Central memory CD4-positive, alpha-beta T cell (primary cell): Measurements from ENCODE around the gene PRKAG1.
A peak's percentile ranks its signal among the peaks of the same experiment; 100 is the strongest.

Experiments used
- DNase-seq: peaks from one replicate; pipeline ENCODE4 v3.0.0; 2022

The PRKAG1 gene

GRCh38 chr12:48980389-48980952, 38.1 kb downstream of the PRKAG1 start:
- DNase-seq, result no peak

- peak; percentile 57 for DNase-seq
Observed at GRCh38 chr12:48979602-48980388, 38.8 kb downstream of the PRKAG1 start.

- DNase-seq, result no peak
Observed at GRCh38 chr12:48978741-48979601, 39.6 kb downstream of the PRKAG1 start.

- DNase-seq, result no peak
Observed at GRCh38 chr12:48978291-48978740, 40.3 kb downstream of the PRKAG1 start, which contains the start of gene WNT1. WNT1 (plus strand) TSS chr12:48978322; CDS start chr12:48978651, 329 bp downstream.

- peak; percentile 76 for DNase-seq
Observed at GRCh38 chr12:48977290-48978281, 41.0 kb downstream of the PRKAG1 start.

- DNase-seq, result no peak
Observed at GRCh38 chr12:48973941-48974673, 44.5 kb downstream of the PRKAG1 start.

GRCh38 chr12:48973531-48973930, 45.0 kb downstream of the PRKAG1 start:
- no peak for DNase-seq

GRCh38 chr12:48972952-48973483, 45.6 kb downstream of the PRKAG1 start:
- no peak for DNase-seq

GRCh38 chr12:48972213-48972951, 46.2 kb downstream of the PRKAG1 start:
- no peak for DNase-seq

GRCh38 chr12:48970702-48971334, 47.8 kb downstream of the PRKAG1 start:
- DNase-seq, result no peak

GRCh38 chr12:48969833-48970701, 48.5 kb downstream of the PRKAG1 start:
- no peak for DNase-seq

GRCh38 chr12:48969160-48969771, 49.3 kb downstream of the PRKAG1 start:
- no peak for DNase-seq

GRCh38 chr12:48968467-48968866, 50.1 kb downstream of the PRKAG1 start:
- no peak for DNase-seq

GRCh38 chr12:48967991-48968390, 50.6 kb downstream of the PRKAG1 start:
- DNase-seq, result no peak

- no peak for DNase-seq
Observed at GRCh38 chr12:48966177-48966895, 52.2 kb downstream of the PRKAG1 start.

GRCh38 chr12:48965298-48965838, 53.2 kb downstream of the PRKAG1 start:
- DNase-seq, result no peak

GRCh38 chr12:48961801-48962200, 56.8 kb downstream of the PRKAG1 start:
- DNase-seq, result no peak
